CD14-positive monocyte (primary cell): ENCODE data around the gene MRPS21. TPM values are rescaled to one million over a fixed set of nuclear protein-coding genes. Genes with fewer than 3 reads are reported as not detected.
A peak's percentile ranks its signal among the peaks of the same experiment; 100 is the strongest.

Experiments
- DNase-seq, 3 donors: peaks; one replicate each; pipeline ENCODE4 v3.0.0-alpha.2; 2011 to 2022
- H2AFZ ChIP-seq: 2 replicates; pipeline ENCODE4 v1.6.0; 2012; ENCODE audit warnings: mild to moderate bottlenecking, low read depth, low read length, inconsistent platforms; ENCODE audit not compliant: insufficient read depth, poor library complexity, severe bottlenecking
- H3K27ac ChIP-seq, 2 donors: 1 replicate in 1 of 2; 2 replicates in 1 of 2; pipeline ENCODE4 v1.5.1; 2012 to 2013; ENCODE audit warnings: low read length in 2 of 2, control low read depth in 1 of 2, inconsistent platforms in 1 of 2, low read depth in 1 of 2, mild to moderate bottlenecking in 1 of 2
- H3K27me3 ChIP-seq, 2 donors: one replicate each; pipeline versions ENCODE4 v1.6.0 to v1.6.1; 2011 to 2013; ENCODE audit warnings: low read length in 2 of 2; ENCODE audit not compliant: control insufficient read depth in 2 of 2, insufficient read depth in 2 of 2
- H3K36me3 ChIP-seq, 2 donors: replicated peaks in 1 of 2; 1 replicate in 1 of 2; 2 replicates in 1 of 2; pipeline versions ENCODE4 v1.5.1 to v1.6.1; 2012 to 2013; ENCODE audit warnings: low read length in 2 of 2, control low read depth in 1 of 2, inconsistent platforms in 1 of 2, mild to moderate bottlenecking in 1 of 2; ENCODE audit not compliant: insufficient read depth in 2 of 2, control insufficient read depth in 1 of 2
- H3K4me1 ChIP-seq, 2 donors: 1 replicate in 1 of 2; 2 replicates in 1 of 2; pipeline versions ENCODE4 v1.5.1 to v1.6.1; 2012 to 2013; ENCODE audit warnings: low read length in 2 of 2, control low read depth in 1 of 2, inconsistent platforms in 1 of 2, mild to moderate bottlenecking in 1 of 2, moderate library complexity in 1 of 2; ENCODE audit not compliant: insufficient read depth in 2 of 2, control insufficient read depth in 1 of 2
- H3K4me2 ChIP-seq: replicated peaks from 2 replicates; pipeline ENCODE3; 2012; ENCODE audit warnings: low read length, moderate library complexity, mild to moderate bottlenecking; ENCODE audit not compliant: poor library complexity, severe bottlenecking; ENCODE audit errors: extremely low read depth
- H3K4me3 ChIP-seq, 3 experiments: fragments of 200-600 bp in 1 of 3; sonication (generic) in 1 of 3; replicated peaks in 1 of 3; 1 replicate in 2 of 3; 2 replicates in 1 of 3; pipeline ENCODE4 v1.5.1; 2011 to 2013; ENCODE audit warnings: low read length in 3 of 3, mild to moderate bottlenecking in 3 of 3, control low read depth in 2 of 3, low read depth in 2 of 3, inconsistent platforms in 1 of 3, moderate library complexity in 1 of 3
- H3K79me2 ChIP-seq: 2 replicates; pipeline ENCODE4 v1.6.0; 2012; ENCODE audit warnings: mild to moderate bottlenecking, control low read depth, inconsistent platforms, low read length, moderate library complexity; ENCODE audit not compliant: insufficient read depth
- H3K9ac ChIP-seq: 2 replicates; pipeline ENCODE4 v1.6.0; 2017; ENCODE audit warnings: low read length, mild to moderate bottlenecking; ENCODE audit not compliant: insufficient read depth, poor library complexity, severe bottlenecking
- H3K9me3 ChIP-seq, 2 donors: replicated peaks in 1 of 2; 1 replicate in 1 of 2; 2 replicates in 1 of 2; pipeline versions ENCODE4 v1.5.1 to v1.6.1; 2012 to 2013; ENCODE audit warnings: low read length in 2 of 2, control low read depth in 1 of 2; ENCODE audit not compliant: control insufficient read depth in 1 of 2, insufficient read depth in 1 of 2
- H4K20me1 ChIP-seq: 2 replicates; pipeline ENCODE4 v1.6.0; 2012; ENCODE audit warnings: mild to moderate bottlenecking, low read length, control low read depth, moderate library complexity; ENCODE audit not compliant: insufficient read depth
- H3K27ac Mint-ChIP-seq, 7 donors: one replicate each; pipeline ENCODE4 v1.8.0; 2020; ENCODE audit warnings: mild to moderate bottlenecking in 7 of 7, mixed read lengths in 7 of 7, moderate library complexity in 6 of 7, inconsistent platforms in 2 of 7
- H3K27me3 Mint-ChIP-seq, 3 donors: one replicate each; pipeline ENCODE4 v1.8.0; 2021 to 2022; ENCODE audit warnings: low read depth in 3 of 3, mild to moderate bottlenecking in 3 of 3, mixed read lengths in 3 of 3, moderate library complexity in 3 of 3, inconsistent platforms in 1 of 3
- H3K36me3 Mint-ChIP-seq, 2 donors: one replicate each; pipeline ENCODE4 v1.8.0; 2020; ENCODE audit warnings: mixed read lengths in 2 of 2, inconsistent platforms in 1 of 2, mild to moderate bottlenecking in 1 of 2
- H3K4me1 Mint-ChIP-seq: one replicate; pipeline ENCODE4 v1.8.0; 2020; ENCODE audit warnings: mild to moderate bottlenecking, mixed read lengths
- H3K4me3 Mint-ChIP-seq, 2 donors: one replicate each; pipeline ENCODE4 v1.8.0; 2020; ENCODE audit warnings: mild to moderate bottlenecking in 2 of 2, mixed read lengths in 2 of 2, moderate library complexity in 1 of 2
- H3K9me3 Mint-ChIP-seq, 7 donors: one replicate each; pipeline ENCODE4 v1.8.0; 2020 to 2022; ENCODE audit warnings: mixed read lengths in 7 of 7, mild to moderate bottlenecking in 6 of 7, moderate library complexity in 6 of 7, inconsistent platforms in 2 of 7
- CTCF ChIP-seq: fragments of 200-600 bp; IDR thresholded peaks from one replicate; pipeline ENCODE4 v1.8.0; 2022; ENCODE audit warnings: antibody characterized with exemption, mild to moderate bottlenecking
- WGBS: methylation state at CpG from one replicate; pipeline ENCODE4 v1.1.5; 2013; ENCODE audit warnings: missing lambda C conversion rate; ENCODE audit not compliant: insufficient coverage; 5-methylcytosine and 5-hydroxymethylcytosine counted together
- intact Hi-C, 2 donors: fragments of 100-400 bp; cut with micrococcal nuclease; formaldehyde crosslinking; loops; one replicate each; pipeline versions ENCODE4 v1.15.0 to v1.15.1; 2023
- polyA plus RNA-seq, 3 donors: library from polyadenylated mRNA; depleted of rRNA in 1 of 3; unstranded in 2 of 3; stranded (reverse) in 1 of 3; fragments of 300-500 nt in 2 of 3; fragments of >200 nt in 1 of 3; fragmentation: Illumina TruSeq in 2 of 3; gene quantifications; 1 replicate in 2 of 3; 2 replicates in 1 of 3; pipeline ENCODE4 v1.2.3, GENCODE V29; 2012 to 2021

MRPS21 gene
- polyA plus RNA-seq, 3 donors: 42.3 to 53.0 (median 49.6) TPM

GRCh38 chr1:150257624-150258585, 35.8 kb upstream of the MRPS21 start, which contains the start of gene CA14:
TSS of gene CA14 (plus strand) at chr1:150257774. CDS start at chr1:150258129, 355 bp downstream.
- H3K27me3 Mint-ChIP-seq: peaks cover 47 to 55% (median 52%) of the 10 kb centered on the region in 3 donors
- H3K27ac Mint-ChIP-seq: no peak within 1 kb of the TSS
- H3K4me3 Mint-ChIP-seq: peak within 1 kb of the TSS in 1 of 2 donors; percentile 90

More at GRCh38 chr1:150257624-150258585, 35.8 kb upstream of the MRPS21 start, which contains the start of gene CA14:
- Histone ChIP-seq H3K27ac (no peak within 1 kb of the TSS), H3K27me3 (peaks cover 38 to 44% of the 10 kb centered on the region in 2 donors), H3K9ac (no peak within 1 kb of the TSS), H3K79me2 (no peaks in the 10 kb centered on the region), H3K4me2 (peak within 1 kb of the TSS; percentile 89), H3K9me3 (no peaks in the 10 kb centered on the region), H3K36me3 (no peaks in the 10 kb centered on the region), H3K4me3 (no peak within 1 kb of the TSS), H3K4me1 (peaks cover 14 to 15% of the 10 kb centered on the region in 2 donors), H4K20me1 (no peaks in the 10 kb centered on the region), H2AFZ (no peak within 1 kb of the TSS)
- peaks cover 0 to 6% of the 10 kb centered on the region in 2 donors for H3K36me3 Mint-ChIP-seq
- 51% methylated on average over 4 of the region's 13 CpGs for WGBS
- intact Hi-C loops: loop anchor here (2.0 to 10.0 kb wide), 2 partner anchors 23 to 47 kb away; no protein-coding TSS in a partner anchor
- no peak for DNase-seq
- no peak for TF ChIP-seq CTCF
- peaks cover 24% of the 10 kb centered on the region for H3K4me1 Mint-ChIP-seq
- peaks cover 0 to 9% (median 4%) of the 10 kb centered on the region in 7 donors for H3K9me3 Mint-ChIP-seq
